WTC11 (cell line): ENCODE results near the gene RAB3GAP1.

Experiments used
- ATF3 ChIP-seq: sonication (generic); formaldehyde crosslinking; conservative IDR thresholded peaks from 2 replicates; pipeline ENCODE4 v1.8.1; 2022; ENCODE audit warnings: mild to moderate bottlenecking, missing genetic modification reagents
- CREB1 ChIP-seq: sonication (generic); formaldehyde crosslinking; IDR thresholded peaks from 2 replicates; pipeline ENCODE4 v1.8.0; 2023; ENCODE audit warnings: mild to moderate bottlenecking, missing genetic modification reagents
- ESRRA ChIP-seq: sonication (generic); formaldehyde crosslinking; IDR thresholded peaks from 2 replicates; pipeline ENCODE4 v1.8.1; 2022; ENCODE audit warnings: mild to moderate bottlenecking, missing genetic modification reagents, borderline replicate concordance
- ETV6 ChIP-seq: sonication (generic); formaldehyde crosslinking; IDR thresholded peaks from 2 replicates; pipeline ENCODE4 v1.8.1; 2022; ENCODE audit warnings: mild to moderate bottlenecking, missing genetic modification reagents
- STAT6 ChIP-seq: sonication (generic); formaldehyde crosslinking; conservative IDR thresholded peaks from 2 replicates; pipeline ENCODE4 v1.8.1; 2023; ENCODE audit warnings: mild to moderate bottlenecking, low read depth, missing genetic modification reagents, moderate library complexity
- ZBTB21 ChIP-seq: sonication (generic); formaldehyde crosslinking; IDR thresholded peaks from 2 replicates; pipeline ENCODE4 v1.8.1; 2023; ENCODE audit warnings: mild to moderate bottlenecking, missing genetic modification reagents, borderline replicate concordance
- ZNF416 ChIP-seq: fragments of 250-450 bp; sonication (Bioruptor Pico); IDR thresholded peaks from 2 replicates; pipeline ENCODE4 v1.9.0; 2021; ENCODE audit warnings: mild to moderate bottlenecking, inconsistent platforms
- ZSCAN18 ChIP-seq: fragments of 250-450 bp; sonication (Bioruptor Pico); IDR thresholded peaks from 2 replicates; pipeline ENCODE4 v2.1.2; 2022; ENCODE audit warnings: mild to moderate bottlenecking, moderate library complexity
- TF ChIP-seq, protein P1 (sequence below): fragments of 200-600 bp; IDR thresholded peaks from 2 replicates; pipeline ENCODE4 v1.8.0; 2022; ENCODE audit warnings: antibody characterized with exemption
- TF ChIP-seq, protein P2 (sequence below): fragments of 250-450 bp; sonication (Bioruptor Pico); IDR thresholded peaks from 2 replicates; pipeline ENCODE4 v1.9.0; 2021; ENCODE audit warnings: moderate library complexity, mild to moderate bottlenecking, inconsistent platforms, borderline replicate concordance

DNA sequence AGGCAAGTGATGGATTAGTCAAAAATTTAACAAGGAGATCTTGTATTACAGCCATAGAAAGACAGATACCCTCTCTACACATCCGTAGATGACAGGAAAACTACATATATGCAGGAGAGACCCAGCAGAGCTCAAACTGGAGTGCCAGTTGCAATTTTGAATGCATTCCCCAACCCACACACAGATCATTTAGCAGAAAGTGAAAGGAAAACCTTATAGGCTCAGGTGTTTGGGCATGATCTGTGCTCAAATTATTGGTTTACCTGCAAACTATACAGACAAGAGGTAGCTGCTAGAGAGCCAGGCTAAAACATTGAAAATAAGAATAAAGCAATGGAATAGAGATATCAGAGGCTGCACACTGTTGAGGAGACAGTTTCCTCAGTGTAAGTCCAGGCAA is 51.8 kb downstream of the RAB3GAP1 start:
- TF ChIP-seq, protein P1, sequence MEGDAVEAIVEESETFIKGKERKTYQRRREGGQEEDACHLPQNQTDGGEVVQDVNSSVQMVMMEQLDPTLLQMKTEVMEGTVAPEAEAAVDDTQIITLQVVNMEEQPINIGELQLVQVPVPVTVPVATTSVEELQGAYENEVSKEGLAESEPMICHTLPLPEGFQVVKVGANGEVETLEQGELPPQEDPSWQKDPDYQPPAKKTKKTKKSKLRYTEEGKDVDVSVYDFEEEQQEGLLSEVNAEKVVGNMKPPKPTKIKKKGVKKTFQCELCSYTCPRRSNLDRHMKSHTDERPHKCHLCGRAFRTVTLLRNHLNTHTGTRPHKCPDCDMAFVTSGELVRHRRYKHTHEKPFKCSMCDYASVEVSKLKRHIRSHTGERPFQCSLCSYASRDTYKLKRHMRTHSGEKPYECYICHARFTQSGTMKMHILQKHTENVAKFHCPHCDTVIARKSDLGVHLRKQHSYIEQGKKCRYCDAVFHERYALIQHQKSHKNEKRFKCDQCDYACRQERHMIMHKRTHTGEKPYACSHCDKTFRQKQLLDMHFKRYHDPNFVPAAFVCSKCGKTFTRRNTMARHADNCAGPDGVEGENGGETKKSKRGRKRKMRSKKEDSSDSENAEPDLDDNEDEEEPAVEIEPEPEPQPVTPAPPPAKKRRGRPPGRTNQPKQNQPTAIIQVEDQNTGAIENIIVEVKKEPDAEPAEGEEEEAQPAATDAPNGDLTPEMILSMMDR, result no peak
- no peak for TF ChIP-seq ESRRA (CRISPR knock-in tag)
- TF ChIP-seq, protein P2, sequence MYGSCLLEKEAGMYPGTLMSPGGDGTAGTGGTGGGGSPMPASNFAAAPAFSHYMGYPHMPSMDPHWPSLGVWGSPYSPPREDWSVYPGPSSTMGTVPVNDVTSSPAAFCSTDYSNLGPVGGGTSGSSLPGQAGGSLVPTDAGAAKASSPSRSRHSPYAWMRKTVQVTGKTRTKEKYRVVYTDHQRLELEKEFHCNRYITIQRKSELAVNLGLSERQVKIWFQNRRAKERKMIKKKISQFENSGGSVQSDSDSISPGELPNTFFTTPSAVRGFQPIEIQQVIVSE (CRISPR knock-in tag), result no peak
- TF ChIP-seq ZBTB21 (CRISPR knock-in tag), result no peak
- no peak for TF ChIP-seq ETV6 (CRISPR knock-in tag)
- TF ChIP-seq ZNF416 (CRISPR knock-in tag), result no peak
- TF ChIP-seq ZSCAN18 (CRISPR knock-in tag), result no peak
- no peak for TF ChIP-seq ATF3
- no peak for TF ChIP-seq CREB1 (CRISPR knock-in tag)
- no peak for TF ChIP-seq STAT6
